Measurements from ENCODE around the gene PTPRE. TPM values are rescaled to one million over a fixed set of nuclear protein-coding genes. Genes with fewer than 3 reads are reported as not detected.

Gene PTPRE
- total RNA-seq, 2 experiments from 2014 or later = 26.8 to 37.3 TPM

GRCh38 chr10:127888521-127889312, 18.2 kb upstream of the PTPRE start:
- no peak for ATAC-seq (ENCODE audit: low read depth)
- POLR2A ChIA-PET = no interaction called here

GRCh38 chr10:127889605-127890195, 17.2 kb upstream of the PTPRE start:
- Mint-ChIP-seq H3K27me3 (peaks cover 15% of the 10 kb centered on the region), H3K27ac (no peak overlapping the region), H3K4me3 (no peak overlapping the region), H3K36me3 (no peaks in the 10 kb centered on the region), H3K9me3 (no peaks in the 10 kb centered on the region), H3K4me1 (no peaks in the 10 kb centered on the region)
- DNase-seq = no peak
- POLR2A ChIA-PET = no interaction called here
- no peak for ATAC-seq (ENCODE audit: low read depth)

More at GRCh38 chr10:127888521-127889312, 18.2 kb upstream of the PTPRE start:
- Mint-ChIP-seq H3K27me3 (peaks cover 9% of the 10 kb centered on the region), H3K27ac (no peak overlapping the region), H3K4me1 (no peaks in the 10 kb centered on the region), H3K9me3 (no peaks in the 10 kb centered on the region), H3K36me3 (no peaks in the 10 kb centered on the region), H3K4me3 (no peak overlapping the region)
- no peak for DNase-seq

GRCh38 chr10:127890216-127890615, 16.7 kb upstream of the PTPRE start:
- H3K36me3 Mint-ChIP-seq = no peaks in the 10 kb centered on the region
- H3K27ac Mint-ChIP-seq = no peak overlapping the region
- DNase-seq = no peak
- H3K4me1 Mint-ChIP-seq = peaks cover 2% of the 10 kb centered on the region
- H3K27me3 Mint-ChIP-seq = peaks cover 17% of the 10 kb centered on the region
- no peak for ATAC-seq (ENCODE audit: low read depth)
- no peak overlapping the region for H3K4me3 Mint-ChIP-seq
- POLR2A ChIA-PET = no interaction called here
- H3K9me3 Mint-ChIP-seq = no peaks in the 10 kb centered on the region

GRCh38 chr10:127890832-127891334, 16.0 kb upstream of the PTPRE start:
- Mint-ChIP-seq H3K4me3 (no peak overlapping the region), H3K36me3 (no peaks in the 10 kb centered on the region), H3K27me3 (peaks cover 17% of the 10 kb centered on the region), H3K4me1 (peaks cover 4% of the 10 kb centered on the region), H3K9me3 (no peaks in the 10 kb centered on the region), H3K27ac (no peak overlapping the region)
- DNase-seq (no peak), ATAC-seq (ENCODE audit: low read depth) (no peak)
- POLR2A ChIA-PET = no interaction called here

- POLR2A ChIA-PET = no interaction called here
- H3K4me3 Mint-ChIP-seq = no peak within 1 kb of the TSS
- H3K4me1 Mint-ChIP-seq = peaks cover 4% of the 10 kb centered on the region
- peaks cover 2% of the 10 kb centered on the region for H3K9me3 Mint-ChIP-seq
- DNase-seq (no peak), ATAC-seq (ENCODE audit: low read depth) (no peak)
- no peaks in the 10 kb centered on the region for H3K36me3 Mint-ChIP-seq
- H3K27ac Mint-ChIP-seq = no peak within 1 kb of the TSS
- H3K27me3 Mint-ChIP-seq = peaks cover 20% of the 10 kb centered on the region
These were observed 14.2 kb upstream of the PTPRE start, which contains the start of gene CLRN3 for GRCh38 chr10:127892743-127893142. TSS of gene CLRN3 (minus strand) at chr10:127892941. CDS start at chr10:127892784, 157 bp downstream.

- no peak overlapping the region for H3K4me3 Mint-ChIP-seq
- ATAC-seq (ENCODE audit: low read depth) = no peak
- peaks cover 4% of the 10 kb centered on the region for H3K4me1 Mint-ChIP-seq
- peaks cover 29% of the 10 kb centered on the region for H3K27me3 Mint-ChIP-seq
- POLR2A ChIA-PET = no interaction called here
- peaks cover 3% of the 10 kb centered on the region for H3K9me3 Mint-ChIP-seq
- no peak for DNase-seq
- no peaks in the 10 kb centered on the region for H3K36me3 Mint-ChIP-seq
- H3K27ac Mint-ChIP-seq = no peak overlapping the region
These were observed 12.8 kb upstream of the PTPRE start for GRCh38 chr10:127894146-127894545.

- no peak for ATAC-seq (ENCODE audit: low read depth)
- Mint-ChIP-seq H3K4me1 (peaks cover 9% of the 10 kb centered on the region), H3K9me3 (peaks cover 3% of the 10 kb centered on the region)
These were observed 10.3 kb upstream of the PTPRE start for GRCh38 chr10:127896590-127896989.

GRCh38 chr10:127897177-127897576, 9.7 kb upstream of the PTPRE start:
- POLR2A ChIA-PET = no interaction called here
- DNase-seq (no peak), ATAC-seq (ENCODE audit: low read depth) (no peak)
- H3K36me3 Mint-ChIP-seq = no peaks in the 10 kb centered on the region
- H3K9me3 Mint-ChIP-seq = peaks cover 3% of the 10 kb centered on the region
- H3K27me3 Mint-ChIP-seq = peaks cover 44% of the 10 kb centered on the region
- H3K27ac Mint-ChIP-seq = no peak overlapping the region
- H3K4me3 Mint-ChIP-seq = no peak overlapping the region
- peaks cover 9% of the 10 kb centered on the region for H3K4me1 Mint-ChIP-seq

More at GRCh38 chr10:127896590-127896989, 10.3 kb upstream of the PTPRE start:
- no peak for DNase-seq
- no peak overlapping the region for H3K27ac Mint-ChIP-seq
- no peak overlapping the region for H3K4me3 Mint-ChIP-seq
- H3K27me3 Mint-ChIP-seq = peaks cover 40% of the 10 kb centered on the region
- H3K36me3 Mint-ChIP-seq = no peaks in the 10 kb centered on the region
- POLR2A ChIA-PET = no interaction called here

GRCh38 chr10:127899766-127900387, 7.0 kb upstream of the PTPRE start:
- peaks cover 9% of the 10 kb centered on the region for H3K4me1 Mint-ChIP-seq
- no peak for ATAC-seq (ENCODE audit: low read depth)
- H3K27ac Mint-ChIP-seq = no peak overlapping the region
- no peak for DNase-seq
- no peak overlapping the region for H3K4me3 Mint-ChIP-seq
- H3K9me3 Mint-ChIP-seq = peaks cover 3% of the 10 kb centered on the region
- H3K27me3 Mint-ChIP-seq = peaks cover 41% of the 10 kb centered on the region
- POLR2A ChIA-PET = no interaction called here
- no peaks in the 10 kb centered on the region for H3K36me3 Mint-ChIP-seq

GRCh38 chr10:127903789-127904188, 3.1 kb upstream of the PTPRE start:
- POLR2A ChIA-PET = no interaction called here
- H3K4me1 Mint-ChIP-seq = peaks cover 5% of the 10 kb centered on the region
- no peaks in the 10 kb centered on the region for H3K9me3 Mint-ChIP-seq
- no peak for ATAC-seq (ENCODE audit: low read depth)
- H3K27ac Mint-ChIP-seq = no peak overlapping the region
- H3K27me3 Mint-ChIP-seq = peaks cover 52% of the 10 kb centered on the region
- no peaks in the 10 kb centered on the region for H3K36me3 Mint-ChIP-seq
- DNase-seq = no peak
- H3K4me3 Mint-ChIP-seq = no peak overlapping the region

- Mint-ChIP-seq H3K4me3 (no peak overlapping the region), H3K9me3 (no peaks in the 10 kb centered on the region), H3K27me3 (peaks cover 50% of the 10 kb centered on the region), H3K27ac (no peak overlapping the region), H3K4me1 (peaks cover 5% of the 10 kb centered on the region), H3K36me3 (no peaks in the 10 kb centered on the region)
- DNase-seq = no peak
- no peak for ATAC-seq (ENCODE audit: low read depth)
- POLR2A ChIA-PET = no interaction called here
These were observed 2.4 kb upstream of the PTPRE start for GRCh38 chr10:127904311-127905000.

- ATAC-seq (ENCODE audit: low read depth) = no peak
- Mint-ChIP-seq H3K4me3 (no peak overlapping the region), H3K9me3 (no peaks in the 10 kb centered on the region), H3K36me3 (no peaks in the 10 kb centered on the region), H3K4me1 (no peaks in the 10 kb centered on the region), H3K27me3 (peaks cover 47% of the 10 kb centered on the region), H3K27ac (no peak overlapping the region)
- DNase-seq = no peak
- POLR2A ChIA-PET = no interaction called here
These were observed 1.7 kb upstream of the PTPRE start for GRCh38 chr10:127905001-127905847.

- Mint-ChIP-seq H3K4me3 (no peak overlapping the region), H3K9me3 (no peaks in the 10 kb centered on the region), H3K36me3 (no peaks in the 10 kb centered on the region), H3K27ac (no peak overlapping the region), H3K27me3 (peaks cover 47% of the 10 kb centered on the region), H3K4me1 (no peaks in the 10 kb centered on the region)
- no peak for ATAC-seq (ENCODE audit: low read depth)
- no peak for DNase-seq
- POLR2A ChIA-PET = no interaction called here
These were observed 1.0 kb upstream of the PTPRE start for GRCh38 chr10:127905848-127906261.
